Measurements from ENCODE around the gene GRIFIN.

Gene GRIFIN

GRCh38 chr7:2521341-2521745 lies 45.1 kb upstream of the GRIFIN start:
- no peak for DNase-seq (ENCODE audit: low spot score)
- no peak for TF ChIP-seq CTCF (IDR thresholded peaks at IDR 0.05; ENCODE audit: extremely low read depth, missing control alignments)

GRCh38 chr7:2520761-2521290 lies 44.6 kb upstream of the GRIFIN start:
- no peak for TF ChIP-seq CTCF (IDR thresholded peaks at IDR 0.05; ENCODE audit: extremely low read depth, missing control alignments)
- no peak for DNase-seq (ENCODE audit: low spot score)

- no peak for TF ChIP-seq CTCF (IDR thresholded peaks at IDR 0.05; ENCODE audit: extremely low read depth, missing control alignments)
- peak; percentile 61 for DNase-seq (ENCODE audit: low spot score)
Observed at GRCh38 chr7:2520131-2520760, 44.0 kb upstream of the GRIFIN start.

GRCh38 chr7:2519119-2519930 lies 43.1 kb upstream of the GRIFIN start, which contains the start of gene LFNG:
TSS of gene LFNG (plus strand) at chr7:2519774. CDS start at chr7:2519862, 88 bp downstream.
- TF ChIP-seq CTCF (IDR thresholded peaks at IDR 0.05; ENCODE audit: extremely low read depth, missing control alignments): no peak
- peak; percentile 100 for DNase-seq (ENCODE audit: low spot score)

- TF ChIP-seq CTCF (IDR thresholded peaks at IDR 0.05; ENCODE audit: extremely low read depth, missing control alignments): no peak
- DNase-seq (ENCODE audit: low spot score): no peak
Observed at GRCh38 chr7:2518737-2519118, 42.5 kb upstream of the GRIFIN start.

- no peak for DNase-seq (ENCODE audit: low spot score)
- no peak for TF ChIP-seq CTCF (IDR thresholded peaks at IDR 0.05; ENCODE audit: extremely low read depth, missing control alignments)
Observed at GRCh38 chr7:2517678-2518507, 41.7 kb upstream of the GRIFIN start.
